GM21423 (cell line): ENCODE measurements around the gene ACRBP.

Source experiments
- ATAC-seq: cut with Tn5 transposase; IDR thresholded peaks from one replicate; pipeline ENCODE4 v1.9.1; 2021; ENCODE audit warnings: mild to moderate bottlenecking, moderate library complexity; ENCODE audit not compliant: unreplicated experiment

ACRBP gene

DNA sequence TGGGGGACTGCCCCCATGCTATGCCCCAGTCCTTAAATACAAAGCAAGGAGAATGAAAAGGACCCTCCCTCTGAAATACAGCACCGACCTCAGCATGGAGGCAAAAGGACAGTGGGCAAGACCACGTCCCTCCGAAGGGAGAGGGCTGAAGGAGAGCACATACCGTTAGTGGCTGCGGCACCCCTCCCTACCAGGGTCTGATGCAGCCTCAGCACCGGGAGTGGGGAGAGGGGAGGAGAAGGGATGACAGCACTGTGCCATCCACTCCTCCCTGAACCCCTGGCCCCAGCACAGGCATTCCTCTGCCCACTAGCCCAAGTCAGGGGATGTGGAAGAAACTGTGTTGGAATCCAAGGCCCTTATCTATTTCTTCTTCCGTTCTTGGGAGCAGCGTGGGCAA lies 3.6 kb upstream of the ACRBP start:
- ATAC-seq, result no peak

DNA sequence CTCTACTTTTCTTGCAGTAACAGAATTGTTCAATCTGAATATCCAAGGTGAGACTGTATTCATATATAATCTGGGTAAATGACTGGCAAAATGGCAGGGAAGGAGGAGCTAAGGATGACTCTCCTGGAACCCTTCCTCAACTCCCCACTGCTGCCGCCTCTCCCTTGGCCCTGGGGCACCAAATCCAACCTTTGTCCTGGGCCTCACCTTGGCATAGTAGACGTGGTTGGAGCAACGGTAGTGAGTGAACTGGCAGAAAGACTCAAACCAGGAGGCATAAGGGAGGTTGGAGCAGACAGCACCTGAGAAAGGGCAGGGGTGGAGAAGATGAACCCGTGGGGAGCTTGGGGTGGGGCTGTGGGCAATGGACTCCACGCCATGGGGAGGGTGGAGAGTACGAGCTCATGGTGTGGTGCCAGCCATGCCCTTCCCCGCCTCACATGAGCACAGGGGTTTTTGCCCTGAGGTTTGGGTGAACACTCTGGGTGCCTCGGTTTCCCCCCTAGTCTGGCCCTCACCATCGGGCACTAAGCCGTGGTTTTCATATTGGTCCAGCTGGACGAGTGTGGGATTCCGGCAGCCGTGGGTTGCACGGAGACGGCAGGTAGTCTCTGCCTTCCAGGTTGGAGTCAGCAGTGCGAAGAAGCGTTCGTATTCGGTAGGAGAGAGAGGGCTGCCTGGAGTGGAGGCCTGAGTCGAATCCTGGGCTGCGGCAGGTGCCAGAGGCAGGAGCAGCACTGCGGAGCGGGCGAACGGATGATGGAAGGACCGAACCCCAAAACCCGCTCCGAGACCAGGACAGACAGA lies 753 bp downstream of the ACRBP start:
- ATAC-seq, result no peak

DNA sequence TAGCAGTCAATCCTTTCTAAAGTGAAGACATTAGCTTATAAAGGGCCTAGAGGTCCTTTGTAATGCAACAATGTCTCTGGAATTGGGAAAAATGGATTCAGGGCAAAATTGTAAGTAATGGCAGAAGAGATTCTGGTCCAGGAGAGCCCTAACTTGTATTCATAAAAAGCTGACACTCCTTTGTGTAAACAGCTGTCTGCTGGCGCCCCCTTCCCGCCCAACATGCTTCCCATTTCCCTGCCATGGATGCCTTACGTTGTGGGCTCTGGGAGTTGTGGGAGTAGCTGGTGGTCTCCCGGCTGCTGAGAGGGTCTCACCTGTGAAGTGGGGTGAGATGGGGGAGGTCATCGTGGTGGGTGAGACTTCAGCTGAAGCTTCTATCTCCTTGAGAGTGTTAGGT lies 2.3 kb downstream of the ACRBP start:
- no peak for ATAC-seq

- ATAC-seq, result no peak
Observed at GRCh38 chr12:6644257-6644596, 3.0 kb downstream of the ACRBP start.

- no peak for ATAC-seq
Observed at GRCh38 chr12:6643569-6644256, 3.5 kb downstream of the ACRBP start.

DNA sequence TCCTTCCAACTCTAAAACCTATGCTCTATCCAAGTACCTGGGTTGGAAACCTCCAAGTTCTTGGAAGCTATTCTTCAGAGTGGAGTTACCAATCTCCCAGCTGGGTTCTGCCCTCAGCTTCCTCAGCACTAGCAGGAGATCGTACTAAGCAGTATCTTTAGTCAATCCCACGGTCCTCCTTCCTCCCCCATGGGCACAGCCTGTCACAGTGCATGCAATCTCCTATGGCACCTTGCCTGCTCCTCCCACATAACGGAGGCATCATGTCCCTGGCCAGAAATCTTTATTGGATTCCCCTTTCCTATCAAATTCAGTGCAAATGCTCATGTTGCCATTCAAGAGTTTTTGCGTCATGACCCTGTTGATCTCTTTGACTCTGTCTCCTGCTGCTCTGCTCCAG lies 6.1 kb downstream of the ACRBP start:
- no peak for ATAC-seq

DNA sequence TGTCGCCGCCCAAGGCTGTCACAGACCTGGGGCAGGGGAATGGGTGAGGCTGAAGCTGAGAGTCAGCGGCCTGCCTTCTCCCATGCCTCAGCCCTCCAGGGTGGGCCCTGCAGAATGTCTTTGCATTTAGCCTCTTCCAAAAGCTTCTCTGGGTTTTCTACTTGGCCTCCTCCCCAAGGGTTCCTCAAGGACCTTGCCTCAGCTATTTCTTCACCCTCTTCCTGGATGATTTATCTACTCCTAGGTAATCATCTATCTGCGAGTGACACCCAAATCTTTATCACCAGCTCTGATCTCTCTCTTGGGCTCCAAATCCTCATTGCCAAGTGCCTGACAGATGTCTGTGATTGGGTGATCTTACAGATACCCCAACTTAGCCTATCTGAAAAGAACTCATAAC lies 6.7 kb downstream of the ACRBP start:
- no peak for ATAC-seq

DNA sequence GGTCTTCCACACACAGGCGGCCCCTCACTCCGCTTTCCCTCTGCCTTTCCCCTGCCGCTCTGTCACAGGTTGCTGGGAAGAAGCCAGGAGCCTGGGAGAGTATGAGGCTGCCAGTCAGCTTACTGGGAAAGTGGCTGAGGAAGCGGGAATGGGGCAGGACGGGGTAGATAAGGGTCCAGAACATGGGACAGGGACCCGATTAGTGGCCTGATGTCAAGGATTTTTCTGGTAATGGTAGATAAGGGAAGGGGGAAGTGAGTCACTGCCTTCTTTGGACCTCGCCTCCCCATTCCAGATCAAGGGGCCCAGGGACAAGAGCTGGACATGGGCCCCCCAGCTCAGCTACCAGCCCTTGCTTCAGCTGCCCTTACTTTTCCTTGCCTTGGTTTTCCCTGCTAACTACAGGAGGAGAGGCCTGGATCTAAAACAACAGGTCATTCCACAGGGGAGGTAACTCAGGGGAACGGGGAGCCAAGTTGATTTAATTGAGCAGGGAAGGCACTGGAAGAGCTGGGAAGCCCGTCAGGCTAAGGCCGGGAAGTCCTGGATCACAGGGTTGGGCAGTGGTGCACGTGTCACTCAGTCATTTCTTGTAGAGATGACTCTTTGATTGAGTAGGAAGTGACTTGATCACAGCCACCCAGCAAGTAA lies 8.0 kb downstream of the ACRBP start:
- no peak for ATAC-seq

DNA sequence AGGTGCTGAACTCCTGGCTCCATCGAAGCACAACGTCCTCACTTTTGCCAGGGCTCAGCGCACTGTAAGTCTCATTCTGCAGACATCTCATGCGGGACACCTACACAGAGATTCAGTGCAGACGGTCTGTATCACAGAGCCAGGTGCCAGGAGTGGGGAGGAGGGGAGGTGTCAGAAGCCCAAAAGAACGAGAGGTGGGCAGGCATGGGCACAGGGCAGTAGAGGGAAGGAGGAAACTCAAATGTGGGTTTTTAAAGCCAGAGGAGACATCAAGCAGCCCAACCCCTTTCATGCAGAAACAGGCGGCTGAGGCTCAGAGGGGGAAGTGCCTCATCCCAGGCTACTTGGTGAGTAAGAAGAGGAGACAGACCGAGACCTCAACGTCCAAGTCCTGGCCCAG lies 8.9 kb downstream of the ACRBP start:
- no peak for ATAC-seq

GRCh38 chr12:6635856-6636531 lies 11.2 kb downstream of the ACRBP start, which contains the start of gene LPAR5:
TSS of gene LPAR5 (minus strand) at chr12:6635959. CDS start at chr12:6621248, 14,711 bp downstream.
- peak; percentile 43 for ATAC-seq

GRCh38 chr12:6635375-6635855 lies 11.8 kb downstream of the ACRBP start:
- peak; percentile 38 for ATAC-seq

DNA sequence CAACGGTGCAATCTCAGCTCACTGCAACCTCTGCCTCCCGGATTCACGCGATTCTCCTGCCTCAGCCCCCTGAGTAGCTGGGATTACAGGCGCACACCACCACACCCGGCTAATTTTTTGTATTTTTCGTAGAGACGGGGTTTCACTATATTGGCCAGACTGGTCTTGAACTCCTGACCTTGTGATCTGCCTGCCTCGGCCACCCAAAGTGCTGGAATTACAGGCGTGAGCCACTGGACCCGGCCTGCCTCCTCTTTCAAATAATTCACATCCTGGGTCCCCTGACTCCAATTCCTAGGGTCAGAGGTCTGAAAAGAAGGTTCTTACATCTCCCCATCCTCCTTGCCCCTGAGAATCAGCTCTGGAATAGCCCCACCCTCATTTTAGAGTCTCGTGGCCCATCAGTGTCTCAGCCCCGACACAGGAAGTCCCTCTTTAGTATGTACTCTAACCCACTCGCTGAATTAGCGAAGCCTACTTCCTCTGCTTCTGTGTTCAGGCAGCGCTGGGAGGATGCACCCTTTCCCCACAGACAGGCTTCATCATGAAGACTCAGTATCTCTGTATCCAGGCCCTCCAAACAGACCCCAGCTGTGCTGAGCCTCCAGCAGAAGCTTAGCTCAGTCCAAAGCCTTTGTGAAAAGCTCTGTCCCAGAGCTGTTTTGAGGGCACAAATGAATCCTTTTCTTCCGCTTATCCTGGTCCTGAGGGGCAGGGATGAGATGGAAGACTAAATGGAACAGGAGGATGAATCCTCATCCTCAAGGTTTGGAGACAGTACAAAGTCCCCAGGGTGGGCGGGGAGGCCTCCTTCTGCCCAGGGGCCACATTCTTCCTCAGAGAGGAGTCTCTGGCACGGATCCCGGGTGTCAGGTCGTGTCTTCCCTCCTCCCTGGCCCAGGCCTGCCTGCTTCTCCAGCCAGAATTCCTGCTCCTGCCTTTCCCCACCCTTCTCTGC lies 14.9 kb downstream of the ACRBP start:
- ATAC-seq, result peak; percentile 58

DNA sequence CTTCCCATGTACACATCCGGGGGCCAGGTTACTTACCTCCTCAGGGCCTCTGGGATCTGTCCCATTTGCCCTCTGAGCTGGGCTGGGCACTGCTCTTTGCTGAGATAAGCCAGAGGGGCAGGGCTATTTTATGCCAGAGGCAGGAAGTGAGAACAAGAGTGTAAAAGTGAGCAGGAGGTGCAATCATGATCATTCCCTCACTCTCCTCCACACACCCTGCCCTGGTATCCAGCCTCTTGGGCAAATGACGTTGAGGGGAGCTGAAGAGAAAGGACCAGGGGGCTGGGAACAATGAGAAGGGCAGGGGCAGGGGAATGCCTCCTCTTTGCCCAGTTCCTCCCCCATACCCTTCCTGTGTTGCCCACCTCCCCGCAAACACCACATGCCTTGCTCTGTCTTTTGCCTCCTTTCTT lies 15.7 kb downstream of the ACRBP start:
- no peak for ATAC-seq

DNA sequence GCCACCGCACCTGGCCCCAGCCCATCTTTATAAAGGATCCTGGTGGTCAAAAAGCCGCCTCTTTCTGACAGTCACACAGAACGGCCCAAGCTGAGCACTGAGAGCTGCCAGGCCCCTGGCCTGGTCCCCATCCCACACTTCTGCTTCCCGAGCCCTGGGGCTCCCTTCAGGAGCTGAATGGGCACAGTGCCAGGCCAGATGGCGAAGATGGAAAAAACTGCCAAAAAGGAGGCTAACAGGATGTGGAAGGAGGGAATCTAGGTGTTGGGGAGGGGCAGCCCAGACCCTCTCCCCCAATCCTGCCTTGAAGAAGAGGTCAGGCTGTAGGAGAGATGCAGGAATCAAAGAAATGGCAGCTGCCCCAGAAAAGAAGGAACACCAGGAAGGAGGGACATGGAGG lies 16.5 kb downstream of the ACRBP start:
- no peak for ATAC-seq

GRCh38 chr12:6627616-6628015 lies 19.6 kb downstream of the ACRBP start:
- no peak for ATAC-seq

DNA sequence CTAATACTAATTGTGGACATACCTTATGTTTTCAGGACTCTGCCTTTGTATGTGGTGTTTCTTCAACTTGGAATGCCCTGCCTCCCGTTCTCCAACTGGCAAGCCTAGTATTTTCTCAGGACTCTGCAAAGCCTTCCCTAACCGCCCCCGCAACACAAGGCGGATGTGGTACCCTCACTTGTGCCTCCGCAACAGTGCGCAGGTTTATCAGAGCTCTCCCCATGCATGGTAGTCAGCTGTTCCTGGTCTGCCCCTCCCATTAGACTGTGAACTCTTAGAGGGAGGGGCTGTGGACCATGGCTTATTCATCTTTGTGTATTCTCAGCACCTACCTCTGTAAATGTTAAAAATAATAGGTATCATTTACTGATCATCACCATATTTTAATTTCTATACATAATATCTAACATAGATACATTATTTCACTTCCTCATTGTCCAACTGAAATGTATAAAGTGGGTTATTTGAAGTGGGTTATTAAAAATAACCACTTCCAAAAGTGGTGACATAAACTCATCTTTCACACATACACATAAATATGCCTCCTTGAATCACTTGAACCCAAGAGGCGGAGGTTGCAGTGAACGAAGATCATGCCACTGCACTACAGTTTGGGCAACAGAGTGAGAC lies 20.5 kb downstream of the ACRBP start:
- ATAC-seq, result no peak

GRCh38 chr12:6620885-6621274 lies 26.4 kb downstream of the ACRBP start:
- ATAC-seq, result no peak

DNA sequence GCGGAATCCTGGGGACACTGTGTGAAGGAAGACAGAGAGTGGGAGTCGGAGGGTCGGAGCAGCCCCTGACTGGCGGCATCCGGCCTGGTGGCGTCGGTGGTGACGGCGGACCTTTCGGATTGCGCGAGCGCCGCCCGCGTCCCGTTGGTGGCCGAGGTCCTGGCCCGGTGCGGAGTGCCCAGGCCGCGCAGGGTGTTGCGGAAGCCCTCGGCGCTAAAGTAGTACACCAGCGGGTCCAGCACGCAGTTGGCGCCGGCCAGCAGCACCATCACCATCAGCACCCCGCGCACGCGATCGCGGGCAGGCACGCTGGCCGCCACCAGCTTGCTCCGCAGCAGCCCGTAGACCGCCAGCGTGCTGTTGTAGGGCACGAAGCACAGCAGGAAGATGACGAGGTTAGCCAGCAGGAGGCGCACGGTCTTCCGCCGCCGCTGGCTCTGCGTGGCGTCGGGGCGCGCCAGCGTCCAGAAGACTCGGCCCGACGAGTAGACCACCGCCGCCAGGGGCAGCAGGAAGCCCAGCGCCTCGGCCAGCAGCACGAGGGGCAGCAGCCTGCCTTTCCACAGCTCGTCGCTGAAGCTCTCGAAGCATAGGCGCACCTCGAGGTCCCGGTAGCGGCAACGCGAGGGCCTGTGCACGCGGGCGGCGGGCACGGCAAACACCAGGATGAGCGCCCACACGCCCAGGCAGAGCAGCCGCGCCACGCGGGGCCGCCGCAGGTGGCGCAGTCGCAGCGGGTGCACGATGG lies 26.9 kb downstream of the ACRBP start:
- ATAC-seq, result no peak
